HG02943 (cell line): ENCODE results near the gene RIMS1.
"Not testable (repeated sequence)": the region's sequence is repeated elsewhere in the genome, so short reads cannot be mapped to it uniquely, and the experiment has no call there.

Experiments
- ATAC-seq: cut with Tn5 transposase; IDR thresholded peaks from one replicate; pipeline ENCODE4 v1.9.1; 2021; ENCODE audit warnings: mild to moderate bottlenecking, low read depth, moderate library complexity; ENCODE audit not compliant: unreplicated experiment

The RIMS1 gene

DNA sequence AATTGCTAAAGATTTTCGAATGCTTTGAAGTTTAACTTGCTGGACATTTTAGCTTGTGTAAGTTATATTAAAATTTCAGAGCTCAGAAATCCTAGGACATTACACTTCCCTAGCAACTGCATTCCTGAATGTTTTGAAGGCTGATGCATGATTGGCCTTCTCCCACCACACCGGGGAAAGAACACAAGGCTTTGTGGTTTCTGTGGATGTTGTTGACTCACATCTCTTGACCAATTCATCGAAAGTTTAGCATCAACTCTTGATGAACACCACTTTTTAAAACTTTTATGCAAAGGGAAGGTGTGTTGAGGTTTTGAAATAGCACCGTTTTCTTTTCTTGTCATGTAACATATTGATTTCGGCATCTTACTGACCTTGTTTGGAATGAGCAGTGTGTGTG, 81.1 kb downstream of the RIMS1 start:
- ATAC-seq, result no peak

DNA sequence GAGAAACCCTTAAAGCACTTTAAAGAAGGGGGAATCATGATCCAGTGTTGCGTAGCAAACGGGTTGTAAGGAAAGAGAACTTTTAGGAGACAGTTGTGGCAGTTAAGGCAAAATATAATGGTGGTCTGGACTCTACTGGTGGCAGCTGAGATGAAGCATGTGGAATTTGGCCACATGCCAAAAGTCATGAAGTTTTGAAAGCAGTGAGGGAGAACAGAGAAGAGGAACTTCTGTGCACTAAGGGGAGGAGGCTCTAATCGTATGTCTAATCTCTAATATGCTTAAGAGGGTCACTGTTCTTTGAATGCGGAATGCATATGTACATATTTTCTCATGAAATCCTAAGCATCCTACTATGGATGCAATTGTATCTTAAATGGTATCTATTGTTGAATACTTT, 91.5 kb downstream of the RIMS1 start:
- no peak for ATAC-seq

- no peak for ATAC-seq
Measured at GRCh38 chr6:71979911-71980310, 93.6 kb downstream of the RIMS1 start.

DNA sequence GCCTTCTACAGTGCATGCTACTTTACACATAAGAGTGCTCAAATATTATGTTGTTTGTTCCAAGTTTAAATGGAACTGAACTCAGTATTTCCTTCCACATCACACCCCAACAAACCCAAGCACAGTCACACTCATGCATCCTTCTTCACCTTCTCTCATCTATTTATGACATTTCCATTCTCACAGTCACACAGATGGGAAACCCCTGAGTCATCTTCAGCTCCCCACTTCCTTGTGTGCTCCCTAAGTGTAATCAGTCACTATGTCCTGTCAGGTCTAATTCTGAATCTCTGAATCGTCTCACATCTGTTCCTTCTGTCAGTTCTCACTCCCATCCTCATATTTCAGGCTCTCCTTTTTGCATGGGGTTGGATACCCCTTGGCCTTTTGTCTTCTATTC, 96.0 kb downstream of the RIMS1 start:
- ATAC-seq, result peak; percentile 82

DNA sequence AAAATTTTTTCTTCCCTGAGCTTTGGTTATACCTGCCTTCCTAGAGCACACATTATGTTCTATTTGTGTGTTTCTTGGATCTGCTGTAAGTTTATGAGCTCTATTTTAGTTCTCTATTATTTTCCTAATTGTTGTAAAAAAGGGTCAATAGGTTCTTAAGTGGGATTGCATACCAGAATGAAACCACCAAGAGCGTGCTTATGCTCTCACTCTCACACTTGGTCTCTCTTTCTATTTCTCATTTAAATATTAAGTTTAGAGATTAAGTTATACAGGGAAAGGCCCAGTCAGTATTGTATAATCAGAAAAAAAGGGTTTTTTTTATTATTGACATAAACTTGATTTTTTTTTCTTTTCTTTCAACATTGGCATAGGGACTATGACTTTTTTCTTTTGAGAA, 96.8 kb downstream of the RIMS1 start:
- no peak for ATAC-seq

DNA sequence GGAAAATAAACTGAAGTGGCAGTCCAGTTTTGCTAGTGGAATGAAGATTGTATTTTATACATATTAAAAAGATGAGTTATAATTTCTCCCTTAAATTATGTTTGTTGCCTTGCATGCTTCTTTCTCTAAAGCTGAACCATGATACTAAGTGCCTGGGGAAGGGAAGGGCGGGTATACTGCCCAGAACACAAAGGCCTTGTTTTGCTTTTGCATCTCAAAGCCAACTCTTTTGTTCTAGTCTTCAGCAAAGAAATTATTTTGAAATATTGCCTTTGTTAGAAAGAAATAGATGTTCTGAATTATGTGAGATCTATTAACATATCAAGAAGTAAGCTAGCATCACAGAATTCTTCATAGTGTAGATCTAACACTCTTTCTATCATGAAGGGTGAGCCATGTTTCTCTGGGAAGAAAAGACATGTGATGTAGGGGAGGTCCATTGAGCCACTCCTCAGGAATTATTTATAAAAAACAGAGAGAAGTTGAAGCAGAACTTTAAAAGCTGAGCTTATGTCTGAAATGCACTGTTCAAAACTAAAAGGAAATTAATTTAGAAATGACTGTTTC, 108.4 kb downstream of the RIMS1 start:
- ATAC-seq, result no peak

DNA sequence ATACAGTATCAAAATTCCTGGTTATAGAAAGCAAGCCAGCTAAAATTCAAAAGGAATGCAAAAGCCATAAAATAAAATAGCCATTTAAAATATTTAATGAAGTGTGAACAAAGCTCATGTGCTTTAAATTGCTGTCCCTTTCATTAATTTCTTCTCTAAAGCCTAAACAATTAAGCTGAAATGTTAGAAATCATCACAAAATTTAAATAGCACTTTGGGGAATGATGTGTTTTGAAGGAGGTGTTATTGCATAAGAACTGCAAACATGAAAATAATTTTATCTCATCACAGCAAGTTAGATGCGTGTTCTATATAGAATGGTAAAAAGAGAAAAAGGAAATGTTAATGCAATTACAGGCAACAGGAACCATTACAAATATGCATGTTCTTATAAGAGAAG, 111.0 kb downstream of the RIMS1 start:
- no peak for ATAC-seq

- ATAC-seq, result no peak
Measured at GRCh38 chr6:72002415-72002814, 116.1 kb downstream of the RIMS1 start.

- not testable (repeated sequence) for ATAC-seq
Measured at GRCh38 chr6:72006591-72006990, 120.2 kb downstream of the RIMS1 start.

- ATAC-seq, result no peak
Measured at GRCh38 chr6:72022830-72023229, 136.5 kb downstream of the RIMS1 start.

- no peak for ATAC-seq
Measured at GRCh38 chr6:72031471-72031870, 145.1 kb downstream of the RIMS1 start.

GRCh38 chr6:72032086-72032485, 145.7 kb downstream of the RIMS1 start:
- ATAC-seq, result no peak

DNA sequence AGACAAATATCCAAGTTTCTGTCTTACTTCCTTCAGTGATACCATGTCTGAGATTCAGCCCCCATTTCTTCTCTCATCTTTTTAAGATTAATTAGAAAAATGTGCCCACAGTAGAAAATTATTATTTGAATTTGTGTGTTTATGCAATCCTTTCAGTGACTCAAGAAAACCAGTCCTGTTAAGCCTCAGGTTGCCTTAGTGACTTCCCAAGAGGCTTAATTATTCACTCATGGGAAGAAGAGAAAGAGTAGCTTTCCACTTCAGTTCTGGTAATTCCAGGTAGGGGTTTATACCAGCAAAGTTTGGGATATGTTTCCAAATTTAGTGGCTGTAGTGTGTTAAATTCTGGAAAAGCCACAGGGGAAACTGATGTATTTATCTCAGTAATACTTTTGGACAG, 149.1 kb downstream of the RIMS1 start:
- ATAC-seq, result no peak

GRCh38 chr6:72035966-72036365, 149.6 kb downstream of the RIMS1 start:
- no peak for ATAC-seq

- no peak for ATAC-seq
Measured at GRCh38 chr6:72037006-72037405, 150.7 kb downstream of the RIMS1 start.

DNA sequence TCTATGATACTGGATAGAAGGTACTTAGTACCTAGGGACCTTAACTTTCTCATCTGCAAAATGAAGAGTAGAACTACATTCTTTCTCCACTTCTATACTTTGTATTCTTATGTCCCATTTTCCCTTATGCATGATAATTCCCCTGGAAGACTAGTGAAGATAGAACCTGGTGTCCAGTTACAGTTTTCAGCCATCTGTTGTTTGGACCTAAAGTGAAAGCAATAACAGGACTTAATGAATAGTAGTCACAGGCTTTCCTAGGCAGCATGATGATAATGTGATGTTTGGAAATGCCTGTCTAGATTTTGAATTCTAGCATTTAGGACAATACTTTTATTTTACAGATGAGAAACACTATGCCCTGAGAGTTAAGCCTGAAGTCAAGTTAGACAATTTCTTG, 153.8 kb downstream of the RIMS1 start:
- ATAC-seq, result no peak

- ATAC-seq, result no peak
Measured at GRCh38 chr6:72042088-72042487, 155.7 kb downstream of the RIMS1 start.

DNA sequence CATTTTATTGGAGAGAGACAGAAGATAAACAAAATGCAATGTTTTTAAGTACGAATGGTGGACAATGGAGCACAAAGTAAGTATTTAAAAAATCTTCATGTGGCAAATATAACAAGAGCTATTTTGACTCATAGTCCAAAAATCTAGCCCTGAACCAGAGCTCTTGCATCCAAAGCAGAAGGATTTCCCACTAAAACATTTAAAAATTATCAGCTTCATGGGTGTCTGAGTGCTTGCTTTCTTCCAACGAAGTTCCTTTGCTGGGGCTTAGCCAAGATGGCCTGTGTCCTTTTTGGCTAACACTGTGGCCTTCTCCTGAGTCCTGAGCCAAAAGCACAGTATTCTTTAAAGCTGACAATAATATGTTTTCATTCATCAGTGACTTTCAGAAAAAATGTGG, 161.7 kb downstream of the RIMS1 start:
- no peak for ATAC-seq

DNA sequence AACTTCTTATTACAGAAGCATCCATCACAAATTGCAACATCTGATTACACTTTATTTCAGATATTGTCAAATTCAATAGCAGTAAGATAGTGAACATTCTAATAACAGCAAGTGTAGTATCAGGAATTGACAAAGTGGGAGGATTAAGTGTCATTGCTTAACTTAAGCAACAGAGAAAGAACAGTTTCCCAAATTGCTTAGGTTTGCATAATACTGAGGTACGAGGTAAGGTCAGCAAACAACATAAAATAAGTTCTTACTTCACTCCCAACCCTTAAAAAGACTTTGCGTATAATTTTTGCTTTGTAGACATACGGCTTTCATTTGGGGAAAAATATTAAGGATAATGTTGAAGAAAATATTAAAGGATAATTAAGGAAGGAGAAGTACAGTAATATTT, 163.0 kb downstream of the RIMS1 start:
- ATAC-seq, result no peak

DNA sequence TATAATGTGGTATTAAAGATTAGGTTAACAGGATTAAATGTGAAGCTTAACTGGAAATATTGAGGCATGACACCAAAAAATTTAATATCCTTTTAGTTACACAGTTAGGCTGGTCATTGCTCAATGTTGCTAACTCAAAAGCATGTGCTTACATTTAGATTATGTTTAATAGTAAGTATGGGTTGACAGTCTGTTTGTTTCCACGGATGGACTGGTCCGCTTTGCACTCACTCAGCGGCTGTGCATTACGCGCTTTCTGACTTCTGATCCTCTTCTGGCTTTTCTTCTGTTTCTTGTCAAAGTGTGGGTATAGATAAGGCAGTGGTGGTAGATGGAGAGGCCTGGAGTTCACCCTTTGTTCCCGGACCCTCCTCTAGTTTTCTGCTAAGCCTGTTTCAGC, 174.9 kb downstream of the RIMS1 start:
- no peak for ATAC-seq

GRCh38 chr6:72064399-72064975, 178.1 kb downstream of the RIMS1 start:
- ATAC-seq, result no peak

- no peak for ATAC-seq
Measured at GRCh38 chr6:72078096-72078495, 191.7 kb downstream of the RIMS1 start.
